ENCODE measurements around the gene LRRC41. TPM values are rescaled to one million over a fixed set of nuclear protein-coding genes. Genes with fewer than 3 reads are reported as not detected.
"Not testable (repeated sequence)": the region's sequence is repeated elsewhere in the genome, so short reads cannot be mapped to it uniquely, and the experiment has no call there.

The LRRC41 gene
- total RNA-seq, 1 donor from 2014 or later, result 60.2 TPM

DNA sequence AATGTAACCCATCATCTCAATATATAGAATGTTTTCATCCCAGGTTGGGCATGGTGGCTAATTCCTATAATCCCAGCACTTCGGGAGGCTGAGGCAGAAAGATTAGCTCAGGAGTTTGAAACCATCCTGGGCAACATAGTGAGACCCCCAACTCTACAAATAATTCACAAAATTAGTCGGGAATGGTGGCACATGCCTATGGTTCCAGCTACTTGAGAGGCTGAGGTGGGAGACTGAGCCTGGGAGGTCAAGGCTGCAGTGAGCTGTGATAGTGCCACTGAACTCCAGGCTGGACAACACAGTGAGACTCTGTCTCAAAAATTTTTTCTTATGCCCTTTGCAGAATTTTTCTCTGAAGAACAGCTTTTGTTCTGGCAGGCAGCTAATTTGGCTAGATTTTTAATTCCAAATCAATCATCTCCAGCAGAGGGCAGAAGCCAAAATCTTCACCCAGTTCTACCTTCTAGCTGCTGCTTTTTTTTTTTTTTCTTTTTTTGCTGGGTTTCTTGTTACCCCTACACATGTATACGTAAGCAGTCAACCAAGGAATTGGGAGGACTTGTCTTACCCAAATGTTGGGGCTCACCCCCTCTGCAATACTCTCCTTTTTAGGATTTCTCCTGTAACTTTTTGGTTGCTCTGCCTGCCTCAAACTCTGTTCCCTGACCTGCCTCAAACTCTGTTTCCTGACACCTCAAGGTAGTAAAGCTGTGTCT lies 58.6 kb downstream of the LRRC41 start:
- intact Hi-C loops (cut with micrococcal nuclease), result loop anchor here (1.0 to 10.0 kb wide), 3 partner anchors 103 to 1613 kb away; partner anchors contain the start of gene EFCAB14

DNA sequence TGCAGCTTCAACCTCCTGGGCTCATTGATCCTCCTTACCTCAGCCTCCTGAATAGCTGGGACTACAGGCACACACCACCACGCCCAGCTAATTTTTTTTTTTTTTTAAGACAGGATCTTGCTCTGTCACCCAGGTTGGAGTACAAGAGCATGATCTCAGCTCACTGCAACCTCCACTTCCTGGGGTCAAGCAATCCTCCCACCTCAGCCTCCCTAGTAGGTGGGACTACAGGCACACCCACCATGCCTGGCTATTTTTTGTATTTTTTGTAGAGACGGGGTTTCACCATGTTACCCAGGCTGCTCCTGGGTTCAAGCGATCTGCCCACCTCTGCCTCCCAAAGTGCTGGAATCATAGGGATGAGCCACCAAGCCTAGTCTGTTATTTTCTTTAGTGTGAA lies 59.6 kb downstream of the LRRC41 start:
- not testable (repeated sequence) for H3K27me3 Mint-ChIP-seq; ATAC-seq (ENCODE audit: low read depth); H3K9me3 Mint-ChIP-seq; DNase-seq; H3K27ac Mint-ChIP-seq; H3K36me3 Mint-ChIP-seq (ENCODE audit: low read depth); H3K4me3 Mint-ChIP-seq
- intact Hi-C loops (cut with micrococcal nuclease), result loop anchor here (10.0 kb wide), 1 partner anchor 471 kb away; the partner anchor contains the start of gene EFCAB14
- H3K4me1 Mint-ChIP-seq, result peaks cover 22% of the 10 kb centered on the region
- ChIA-PET CTCF (interaction anchor here (1.8 to 2.8 kb wide), 2 partner anchors 20 to 103 kb away, joined by 8 to 42 read pairs; no protein-coding TSS in a partner anchor), POLR2A (interaction anchor here (2.8 kb wide), 1 partner anchor 103 kb away, joined by 26 read pairs; no protein-coding TSS in a partner anchor)

More for the DNA sequence above, 58.6 kb downstream of the LRRC41 start:
- Mint-ChIP-seq H3K4me3 (no peak overlapping the region), H3K9me3 (no peaks in the 10 kb centered on the region), H3K27ac (no peak overlapping the region), H3K36me3 (ENCODE audit: low read depth) (peaks cover 1% of the 10 kb centered on the region), H3K27me3 (no peaks in the 10 kb centered on the region), H3K4me1 (peaks cover 19% of the 10 kb centered on the region)
- POLR2A ChIA-PET, result interaction anchor here (0.5 to 2.8 kb wide), 9 partner anchors 12 to 702 kb away, joined by 3 to 26 read pairs (median 3); partner anchors contain the start of genes LRRC41, NSUN4 and UQCRH
- CTCF ChIA-PET, result interaction anchor here (0.5 to 2.8 kb wide), 9 partner anchors 20 to 102 kb away, joined by 3 to 42 read pairs (median 5); partner anchors contain the start of genes LRRC41 and UQCRH
- DNase-seq (no peak), ATAC-seq (ENCODE audit: low read depth) (no peak)
- TF ChIP-seq CTCF (IDR thresholded peaks at IDR 0.05), result no peak

- no peak for TF ChIP-seq CTCF (IDR thresholded peaks at IDR 0.05)
- Mint-ChIP-seq H3K9me3 (peaks cover 6% of the 10 kb centered on the region), H3K36me3 (ENCODE audit: low read depth) (peaks cover 1% of the 10 kb centered on the region), H3K4me3 (no peak overlapping the region), H3K27ac (no peak overlapping the region), H3K27me3 (no peaks in the 10 kb centered on the region), H3K4me1 (peaks cover 22% of the 10 kb centered on the region)
- DNase-seq (no peak), ATAC-seq (ENCODE audit: low read depth) (no peak)
- ChIA-PET POLR2A (no interaction called here), CTCF (no interaction called here)
- intact Hi-C loops (cut with micrococcal nuclease), result loop anchor here (10.0 kb wide), 1 partner anchor 472 kb away; the partner anchor contains the start of gene EFCAB14
Measured at GRCh38 chr1:46242918-46243317, 60.5 kb downstream of the LRRC41 start.

DNA sequence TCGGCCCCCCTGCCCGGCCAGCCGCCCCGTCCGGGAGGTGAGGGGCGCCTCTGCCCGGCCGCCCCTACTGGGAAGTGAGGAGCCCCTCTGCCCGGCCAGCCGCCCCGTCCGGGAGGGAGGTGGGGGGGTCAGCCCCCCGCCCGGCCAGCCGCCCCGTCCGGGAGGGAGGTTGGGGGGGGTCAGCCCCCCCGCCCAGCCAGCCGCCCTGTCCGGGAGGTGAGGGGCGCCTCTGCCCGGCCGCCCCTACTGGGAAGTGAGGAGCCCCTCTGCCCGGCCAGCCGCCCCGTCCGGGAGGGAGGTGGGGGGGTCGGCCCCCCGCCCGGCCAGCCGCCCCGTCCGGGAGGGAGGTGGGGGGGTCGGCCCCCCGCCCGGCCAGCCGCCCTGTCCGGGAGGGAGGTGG lies 61.7 kb downstream of the LRRC41 start:
- H3K27ac Mint-ChIP-seq; H3K27me3 Mint-ChIP-seq; POLR2A ChIA-PET; CTCF ChIA-PET; DNase-seq; H3K36me3 Mint-ChIP-seq (ENCODE audit: low read depth); ATAC-seq (ENCODE audit: low read depth); H3K4me3 Mint-ChIP-seq; H3K9me3 Mint-ChIP-seq: not testable (repeated sequence)
- intact Hi-C loops (cut with micrococcal nuclease), result loop anchor here (10.0 kb wide), 1 partner anchor 473 kb away; the partner anchor contains the start of gene EFCAB14
- H3K4me1 Mint-ChIP-seq, result peaks cover 14% of the 10 kb centered on the region

GRCh38 chr1:46238865-46239264 lies 64.6 kb downstream of the LRRC41 start:
- peak overlapping the region; percentile 31 for H3K27ac Mint-ChIP-seq
- ATAC-seq (ENCODE audit: low read depth), result not testable (repeated sequence)

DNA sequence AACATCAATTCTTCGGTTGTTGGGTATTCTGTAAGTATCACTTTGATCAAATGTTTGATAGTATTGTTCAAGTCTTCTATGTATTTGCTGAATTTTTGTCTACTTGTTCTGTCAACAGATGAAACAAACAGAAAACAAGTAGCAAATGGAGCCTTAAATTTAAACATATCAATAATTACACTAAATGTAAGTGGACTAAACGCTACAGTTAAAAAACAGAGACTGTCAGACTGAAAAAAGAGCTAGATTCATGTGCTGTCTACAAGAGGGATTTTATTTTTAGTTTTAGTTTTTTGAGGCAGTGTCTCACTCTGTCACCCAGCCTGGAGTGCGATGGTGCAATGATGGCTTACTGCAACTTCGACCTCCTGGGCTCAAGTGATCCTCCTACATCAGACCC lies 66.5 kb downstream of the LRRC41 start:
- intact Hi-C loops (cut with micrococcal nuclease), result no loop called here
- Mint-ChIP-seq H3K9me3 (peaks cover 8% of the 10 kb centered on the region), H3K27me3 (no peaks in the 10 kb centered on the region), H3K27ac (no peak overlapping the region), H3K4me1 (peaks cover 8% of the 10 kb centered on the region), H3K36me3 (ENCODE audit: low read depth) (peaks cover 1% of the 10 kb centered on the region), H3K4me3 (no peak overlapping the region)
- DNase-seq, result no peak
- no peak for TF ChIP-seq CTCF (IDR thresholded peaks at IDR 0.05)
- ATAC-seq (ENCODE audit: low read depth), result no peak
- POLR2A ChIA-PET, result no interaction called here
- CTCF ChIA-PET, result no interaction called here

More at GRCh38 chr1:46238865-46239264, 64.6 kb downstream of the LRRC41 start:
- H3K9me3 Mint-ChIP-seq; H3K27me3 Mint-ChIP-seq; intact Hi-C loops (cut with micrococcal nuclease); H3K36me3 Mint-ChIP-seq (ENCODE audit: low read depth); CTCF ChIA-PET; H3K4me1 Mint-ChIP-seq; H3K4me3 Mint-ChIP-seq; DNase-seq: not testable (repeated sequence)
- POLR2A ChIA-PET, result interaction anchor here (0.6 kb wide), 1 partner anchor 93 kb away, joined by 4 read pairs; no protein-coding TSS in a partner anchor

DNA sequence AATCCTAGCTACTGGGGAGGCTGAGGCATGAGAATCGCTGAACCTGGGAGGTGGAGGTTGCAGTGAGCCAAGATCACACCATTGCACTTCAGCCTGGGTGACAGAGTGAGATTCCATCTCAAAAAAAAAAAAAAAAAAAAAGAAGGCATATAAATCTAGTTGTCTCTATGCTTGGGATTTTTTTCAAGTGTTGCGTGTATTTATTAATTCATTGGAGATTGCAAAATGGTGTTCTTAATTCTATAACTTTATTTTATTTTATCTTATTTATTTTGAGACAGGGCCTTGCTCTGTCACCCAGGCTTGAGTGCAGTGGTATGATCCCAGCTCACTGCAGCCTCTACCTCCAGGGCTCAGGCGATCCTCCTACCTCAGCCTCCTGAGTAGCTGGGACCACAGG lies 72.2 kb downstream of the LRRC41 start:
- CTCF ChIA-PET, result interaction anchor here (2.0 kb wide), 1 partner anchor 8 kb away, joined by 9 read pairs; no protein-coding TSS in a partner anchor
- DNase-seq; ATAC-seq (ENCODE audit: low read depth); H3K27ac Mint-ChIP-seq; H3K9me3 Mint-ChIP-seq; H3K4me1 Mint-ChIP-seq; H3K36me3 Mint-ChIP-seq (ENCODE audit: low read depth); H3K4me3 Mint-ChIP-seq; intact Hi-C loops (cut with micrococcal nuclease); POLR2A ChIA-PET; H3K27me3 Mint-ChIP-seq: not testable (repeated sequence)
